HepG2 (cell line): ENCODE results near the gene WFDC5. TPM values are rescaled to one million over a fixed set of nuclear protein-coding genes. Genes with fewer than 3 reads are reported as not detected.

ENCODE experiments used
- ATAC-seq: fragments of 200-7000 bp; cut with Tn5 transposase; 3 replicates; pipeline ENCODE4 v1.9.1; 2020; ENCODE audit warnings: mild to moderate bottlenecking, moderate library complexity
- BruUV-seq: library from RNA; stranded (reverse); fragments of 400-500 nt; replicated peaks from 2 replicates; lab custom pipeline; 2021; lab: Mats Ljungman, UMichigan
- CTCF ChIA-PET: fragments of 300-600 bp; formaldehyde crosslinking; extraction: SDS; loops from one replicate; lab custom pipeline; 2021; ENCODE audit warnings: low total read pairs, inconsistent platforms, low intra/inter-chr PET ratio; lab: Yijun Ruan, JAX
- POLR2A ChIA-PET: fragments of 350-600 bp; sonication (Branson Sonifier 250); formaldehyde crosslinking; loops from one replicate; lab custom pipeline; 2020; ENCODE audit warnings: antibody characterized with exemption, inconsistent platforms; lab: Yijun Ruan, JAX
- DNase-seq: peaks from one replicate; pipeline ENCODE4 v3.0.0-alpha.2; 2015; ENCODE audit warnings: low spot score
- FAIRE-seq: peaks from 3 replicates; lab custom pipeline; 2011; peaks lifted over from hg19 to GRCh38; lab: Jason Lieb, UNC
- H2AFZ ChIP-seq: one replicate; pipeline ENCODE4 v1.6.1; 2011; ENCODE audit warnings: low read length, inconsistent platforms
- H3K27ac ChIP-seq: fragments of 300-600 bp; 3 replicates; pipeline ENCODE4 v1.8.0; 2011; ENCODE audit warnings: mixed run types, mild to moderate bottlenecking, mixed read lengths, low read length, inconsistent platforms; ENCODE audit not compliant: insufficient read depth; ENCODE audit errors: extremely low read length
- H3K27me3 ChIP-seq, 2 experiments: fragments of 200-600 bp in 1 of 2; 2 replicates in 1 of 2; 3 replicates in 1 of 2; pipeline versions ENCODE4 v1.6.0 to v1.8.0; 2011; ENCODE audit warnings: low read length in 2 of 2, mild to moderate bottlenecking in 2 of 2, moderate library complexity in 2 of 2, inconsistent platforms in 1 of 2; ENCODE audit not compliant: insufficient read depth in 2 of 2, control insufficient read depth in 1 of 2
- H3K36me3 ChIP-seq, 2 experiments: fragments of 200-600 bp in 1 of 2; replicated peaks in 1 of 2; 2 replicates in 1 of 2; 3 replicates in 1 of 2; pipeline versions ENCODE4 v1.5.1 to v1.8.0; 2011; ENCODE audit warnings: low read length in 2 of 2, inconsistent platforms in 1 of 2; ENCODE audit not compliant: insufficient read depth in 2 of 2, control insufficient read depth in 1 of 2
- H3K4me1 ChIP-seq: 2 replicates; pipeline ENCODE4 v1.5.1; 2012; ENCODE audit warnings: low read length, inconsistent platforms; ENCODE audit not compliant: insufficient read depth
- H3K4me2 ChIP-seq: 2 replicates; pipeline ENCODE4 v1.6.0; 2011; ENCODE audit warnings: low read depth, low read length, inconsistent platforms
- H3K4me3 ChIP-seq, 3 experiments: fragments of 200-600 bp in 1 of 3; sonication (generic), shearing (Covaris generic) in 1 of 3; replicated peaks in 1 of 3; 2 replicates each; pipeline ENCODE4 v1.5.1; 2011 to 2016; ENCODE audit warnings: low read length in 3 of 3, inconsistent platforms in 2 of 3, low read depth in 2 of 3, mild to moderate bottlenecking in 2 of 3, control low read depth in 1 of 3, mixed read lengths in 1 of 3; ENCODE audit not compliant: insufficient read depth in 1 of 3
- H3K79me2 ChIP-seq: one replicate; pipeline ENCODE4 v1.6.1; 2011; ENCODE audit warnings: low read length, inconsistent platforms; ENCODE audit not compliant: insufficient read depth
- H3K9ac ChIP-seq: 2 replicates; pipeline ENCODE4 v1.6.0; 2011; ENCODE audit warnings: mild to moderate bottlenecking, low read depth, low read length, inconsistent platforms; ENCODE audit not compliant: insufficient read depth
- H3K9me3 ChIP-seq: 2 replicates; pipeline ENCODE4 v1.5.1; 2012; ENCODE audit warnings: mild to moderate bottlenecking, low read length
- H4K20me1 ChIP-seq: 2 replicates; pipeline ENCODE4 v1.6.0; 2011; ENCODE audit warnings: inconsistent platforms, mild to moderate bottlenecking, low read length, moderate library complexity; ENCODE audit not compliant: insufficient read depth
- ATF5 ChIP-seq: sonication (generic); formaldehyde crosslinking; IDR thresholded peaks from 2 replicates; pipeline ENCODE4 v1.4.0; 2020; ENCODE audit warnings: mild to moderate bottlenecking, low read depth, missing genetic modification reagents
- BHLHE40 ChIP-seq: IDR thresholded peaks from 2 replicates; pipeline ENCODE4 v1.6.1; 2011; ENCODE audit warnings: low read length, improper control_type of control experiment
- MEF2D ChIP-seq: sonication (generic); formaldehyde crosslinking; IDR thresholded peaks from 2 replicates; pipeline ENCODE4 v1.5.1; 2020; ENCODE audit warnings: mild to moderate bottlenecking, missing genetic modification reagents
- MTF1 ChIP-seq: sonication (generic); formaldehyde crosslinking; IDR thresholded peaks from 2 replicates; pipeline ENCODE4 v1.5.0; 2020; ENCODE audit warnings: missing genetic modification reagents
- PREB ChIP-seq: sonication (generic); formaldehyde crosslinking; IDR thresholded peaks from 2 replicates; pipeline ENCODE4 v1.4.0; 2020; ENCODE audit warnings: missing genetic modification reagents
- RBFOX2 ChIP-seq: fragments of 200-400 bp; formaldehyde crosslinking; IDR thresholded peaks from 2 replicates; pipeline ENCODE4 v1.6.1; 2017; ENCODE audit warnings: low read depth, mild to moderate bottlenecking, low read length
- SMYD3 ChIP-seq: sonication (generic); formaldehyde crosslinking; IDR thresholded peaks from 2 replicates; pipeline ENCODE4 v1.8.1; 2023; ENCODE audit warnings: mild to moderate bottlenecking, missing genetic modification reagents
- TBP ChIP-seq: sonication (generic); formaldehyde crosslinking; IDR thresholded peaks from 2 replicates; pipeline ENCODE4 v1.5.0; 2020; ENCODE audit warnings: missing genetic modification reagents
- TFAP4 ChIP-seq: sonication (generic); IDR thresholded peaks from 2 replicates; pipeline ENCODE4 v1.6.1; 2016; ENCODE audit warnings: low read depth, borderline replicate concordance
- ZNF101 ChIP-seq: sonication (generic); formaldehyde crosslinking; IDR thresholded peaks from 2 replicates; pipeline ENCODE4 v1.4.0; 2020; ENCODE audit warnings: mild to moderate bottlenecking, low read depth, missing genetic modification reagents, borderline replicate concordance
- ZNF225 ChIP-seq: sonication (generic); formaldehyde crosslinking; IDR thresholded peaks from 2 replicates; pipeline ENCODE4 v1.4.0; 2020; ENCODE audit warnings: mild to moderate bottlenecking, missing genetic modification reagents
- ZNF343 ChIP-seq: sonication (generic); formaldehyde crosslinking; IDR thresholded peaks from 2 replicates; pipeline ENCODE4 v1.4.0; 2020; ENCODE audit warnings: mild to moderate bottlenecking, missing genetic modification reagents
- ZNF382 ChIP-seq: sonication (generic); formaldehyde crosslinking; IDR thresholded peaks from 2 replicates; pipeline ENCODE4 v1.5.0; 2020; ENCODE audit warnings: missing genetic modification reagents, mild to moderate bottlenecking, borderline replicate concordance
- ZNF580 ChIP-seq: IDR thresholded peaks from 2 replicates; pipeline ENCODE4 v1.6.1; 2016; ENCODE audit warnings: low read depth, borderline replicate concordance
- ZNF761 ChIP-seq: sonication (generic); formaldehyde crosslinking; conservative IDR thresholded peaks from 2 replicates; pipeline ENCODE4 v1.4.0; 2020; ENCODE audit warnings: mild to moderate bottlenecking, missing genetic modification reagents
- WGBS: methylation state at CpG from one replicate; pipeline ENCODE4 v1.1.6; 2017; ENCODE audit warnings: low lambda C conversion rate; 5-methylcytosine and 5-hydroxymethylcytosine counted together
- in situ Hi-C: cut with HindIII; loops from 2 replicates; pipeline ENCODE4 v1.10.0; 2017; ENCODE audit warnings: low pct_unique_long_range_greater_than_20kb; ENCODE audit not compliant: extremely low pct_ligation_motif_present
- intact Hi-C: fragments of 100-400 bp; cut with micrococcal nuclease; formaldehyde crosslinking; loops from one replicate; pipeline ENCODE4 v1.10.0; 2022; ENCODE audit not compliant: unreplicated experiment
- polyA plus RNA-seq, 8 experiments: library from polyadenylated mRNA; depleted of rRNA in 3 of 8; stranded (reverse) in 7 of 8; unstranded in 1 of 8; fragments of >200 nt; fragmentation: Illumina TruSeq in 4 of 8; extraction: Trizol in 4 of 8; gene quantifications; 2 replicates each; pipeline versions ENCODE4 v1.2.1 to v1.2.3, GENCODE V29; 2011 to 2016; ENCODE audit warnings: low read depth in 4 of 8, missing spikeins in 1 of 8, mixed read lengths in 1 of 8; ENCODE audit not compliant: insufficient read depth in 1 of 8
- total RNA-seq, 5 experiments: library from RNA; depleted of rRNA; stranded (reverse); fragments of >200 nt; fragmentation: Illumina TruSeq; extraction: Trizol; gene quantifications; 2 replicates each; pipeline ENCODE4 v1.2.3, GENCODE V29; 2016; ENCODE audit warnings: low read depth in 1 of 5

Gene WFDC5
- total and polyA plus RNA-seq, 2 of the 13 experiments (the other 11 are each of a cell fraction or from before 2014, with no cell fraction given), result not detected

- H3K27me3 ChIP-seq, result peaks cover 0 to 31% of the 10 kb centered on the region in 2 experiments; a peak in 4 of 5 replicates
- no peak for ATAC-seq
- no peak overlapping the region for H3K4me3 ChIP-seq
- no peak overlapping the region for H3K27ac ChIP-seq
- no peak overlapping the region for H3K4me2 ChIP-seq
- no peak for TF ChIP-seq TFAP4
- no peak for TF ChIP-seq ZNF580 (CRISPR knock-in tag)
- TF ChIP-seq MTF1 (CRISPR knock-in tag), result no peak
- TF ChIP-seq ZNF382 (CRISPR knock-in tag), result no peak
- no peak for TF ChIP-seq PREB (CRISPR knock-in tag)
- no peak for TF ChIP-seq ZNF343 (CRISPR knock-in tag)
- TF ChIP-seq MEF2D, result no peak
- TF ChIP-seq TBP (CRISPR knock-in tag), result no peak
- no peak for TF ChIP-seq RBFOX2
- TF ChIP-seq ZNF761 (CRISPR knock-in tag), result no peak
- no peak for TF ChIP-seq SMYD3 (CRISPR knock-in tag)
- no peak for TF ChIP-seq ZNF101 (CRISPR knock-in tag)
- no peak for TF ChIP-seq ZNF225
- TF ChIP-seq ATF5, result no peak
- TF ChIP-seq BHLHE40, result no peak
- H3K4me1 ChIP-seq, result peaks cover 12% of the 10 kb centered on the region
- H3K79me2 ChIP-seq, result no peaks in the 10 kb centered on the region
- no peak for FAIRE-seq
- no peaks in the 10 kb centered on the region for H3K9me3 ChIP-seq
- ChIA-PET CTCF (interaction anchor here (2.6 kb wide), 1 partner anchor 53 kb away, joined by 47 read pairs; no protein-coding TSS in a partner anchor), POLR2A (no interaction called here)
- no TSS peak for BruUV-seq
- no peak overlapping the region for H3K9ac ChIP-seq
- intact Hi-C loops (no loop called here), in situ Hi-C loops (loop anchor here (10.0 kb wide), 1 partner anchor 52 kb away; no protein-coding TSS in a partner anchor)
- 17% methylated on average over 9 of the region's 9 CpGs for WGBS
- H3K36me3 ChIP-seq, result no peaks in the 10 kb centered on the region
- no peak overlapping the region for H2AFZ ChIP-seq
- no peaks in the 10 kb centered on the region for H4K20me1 ChIP-seq
- DNase-seq, result no peak
Observed at GRCh38 chr20:45096781-45097180, 18.2 kb downstream of the WFDC5 start.
